WTC11 (cell line): ENCODE measurements around the gene GNAL. TPM values are rescaled to one million over a fixed set of nuclear protein-coding genes. Genes with fewer than 3 reads are reported as not detected.
A peak's percentile ranks its signal among the peaks of the same experiment; 100 is the strongest.

Experiments used
- ATAC-seq: fragments of 200-7000 bp; cut with Tn5 transposase; 2 replicates; pipeline ENCODE4 v1.10.0; 2021; ENCODE audit warnings: mild to moderate bottlenecking, moderate library complexity
- CTCF ChIA-PET: fragments of 300-600 bp; sonication (Branson Sonifier 250); formaldehyde crosslinking; loops from one replicate; lab custom pipeline; 2021; ENCODE audit warnings: antibody characterized with exemption; lab: Charles Lee
- POLR2A ChIA-PET: fragments of 350-600 bp; sonication (Branson Sonifier 250); formaldehyde crosslinking; loops from one replicate; lab custom pipeline; 2021; ENCODE audit warnings: antibody characterized with exemption; lab: Charles Lee
- DNase-seq: peaks from one replicate; pipeline ENCODE4 v3.0.0; 2021; ENCODE audit warnings: low spot score
- H3K27ac Mint-ChIP-seq: 2 replicates; pipeline ENCODE4 v1.8.0; 2021; ENCODE audit warnings: mixed read lengths
- H3K27me3 Mint-ChIP-seq: 2 replicates; pipeline ENCODE4 v1.8.0; 2021; ENCODE audit warnings: low read depth, mild to moderate bottlenecking, moderate library complexity, mixed read lengths
- H3K36me3 Mint-ChIP-seq: 2 replicates; pipeline ENCODE4 v1.8.0; 2021; ENCODE audit warnings: mixed read lengths
- H3K4me1 Mint-ChIP-seq: 2 replicates; pipeline ENCODE4 v1.8.0; 2022; ENCODE audit warnings: mixed read lengths
- H3K4me3 Mint-ChIP-seq: 2 replicates; pipeline ENCODE4 v1.8.0; 2021; ENCODE audit warnings: mild to moderate bottlenecking, moderate library complexity, mixed read lengths
- H3K9me3 Mint-ChIP-seq: 2 replicates; pipeline ENCODE4 v1.8.0; 2021; ENCODE audit warnings: mixed read lengths
- AR ChIP-seq: fragments of 250-450 bp; sonication (Bioruptor Pico); IDR thresholded peaks from 2 replicates; pipeline ENCODE4 v1.9.0; 2021; ENCODE audit warnings: mild to moderate bottlenecking
- E2F1 ChIP-seq: sonication (generic); formaldehyde crosslinking; IDR thresholded peaks from 2 replicates; pipeline ENCODE4 v1.8.0; 2022; ENCODE audit warnings: mild to moderate bottlenecking, missing genetic modification reagents
- EMX1 ChIP-seq: fragments of 250-450 bp; sonication (Bioruptor Pico); IDR thresholded peaks from 2 replicates; pipeline ENCODE4 v1.8.0; 2021; ENCODE audit warnings: mild to moderate bottlenecking
- ESRRA ChIP-seq: sonication (generic); formaldehyde crosslinking; IDR thresholded peaks from 2 replicates; pipeline ENCODE4 v1.8.1; 2022; ENCODE audit warnings: mild to moderate bottlenecking, missing genetic modification reagents, borderline replicate concordance
- FOXP1 ChIP-seq: sonication (generic); formaldehyde crosslinking; IDR thresholded peaks from 2 replicates; pipeline ENCODE4 v1.8.0; 2022; ENCODE audit warnings: missing genetic modification reagents, mild to moderate bottlenecking, moderate library complexity, borderline replicate concordance
- HMGA2 ChIP-seq: fragments of 250-450 bp; sonication (Bioruptor Pico); IDR thresholded peaks from 2 replicates; pipeline ENCODE4 v1.4.0; 2021; ENCODE audit warnings: mild to moderate bottlenecking, moderate library complexity
- KAT7 ChIP-seq: sonication (generic); formaldehyde crosslinking; IDR thresholded peaks from 2 replicates; pipeline ENCODE4 v1.8.1; 2023; ENCODE audit warnings: missing genetic modification reagents, mild to moderate bottlenecking, borderline replicate concordance
- MYBL2 ChIP-seq: sonication (generic); formaldehyde crosslinking; IDR thresholded peaks from 2 replicates; pipeline ENCODE4 v1.8.1; 2023; ENCODE audit warnings: mild to moderate bottlenecking, moderate library complexity, missing genetic modification reagents
- NFYB ChIP-seq: sonication (generic); formaldehyde crosslinking; conservative IDR thresholded peaks from 2 replicates; pipeline ENCODE4 v1.8.0; 2022; ENCODE audit warnings: low read depth, missing genetic modification reagents
- NR1H2 ChIP-seq: sonication (generic); formaldehyde crosslinking; IDR thresholded peaks from 2 replicates; pipeline ENCODE4 v1.9.0; 2021; ENCODE audit warnings: mild to moderate bottlenecking, moderate library complexity, missing genetic modification reagents
- STAT6 ChIP-seq: sonication (generic); formaldehyde crosslinking; conservative IDR thresholded peaks from 2 replicates; pipeline ENCODE4 v1.8.1; 2023; ENCODE audit warnings: mild to moderate bottlenecking, low read depth, missing genetic modification reagents, moderate library complexity
- USF2 ChIP-seq: sonication (generic); formaldehyde crosslinking; IDR thresholded peaks from 2 replicates; pipeline ENCODE4 v1.8.1; 2023; ENCODE audit warnings: mild to moderate bottlenecking, missing genetic modification reagents, moderate library complexity
- ZBTB21 ChIP-seq: sonication (generic); formaldehyde crosslinking; IDR thresholded peaks from 2 replicates; pipeline ENCODE4 v1.8.1; 2023; ENCODE audit warnings: mild to moderate bottlenecking, missing genetic modification reagents, borderline replicate concordance
- ZMAT4 ChIP-seq: fragments of 250-450 bp; sonication (Bioruptor Pico); IDR thresholded peaks from 2 replicates; pipeline ENCODE4 v1.9.0; 2021; ENCODE audit warnings: mild to moderate bottlenecking
- ZNF281 ChIP-seq: sonication (generic); formaldehyde crosslinking; IDR thresholded peaks from 2 replicates; pipeline ENCODE4 v1.8.0; 2023; ENCODE audit warnings: mild to moderate bottlenecking, missing genetic modification reagents
- ZNF532 ChIP-seq: fragments of 250-450 bp; sonication (Bioruptor Pico); IDR thresholded peaks from 2 replicates; pipeline ENCODE4 v1.9.0; 2021; ENCODE audit warnings: mild to moderate bottlenecking, borderline replicate concordance
- ZSCAN18 ChIP-seq: fragments of 250-450 bp; sonication (Bioruptor Pico); IDR thresholded peaks from 2 replicates; pipeline ENCODE4 v2.1.2; 2022; ENCODE audit warnings: mild to moderate bottlenecking, moderate library complexity
- total RNA-seq: library from RNA; stranded (reverse); gene quantifications from 3 replicates; pipeline ENCODE4 v1.2.3, GENCODE V29; 2021

The GNAL gene
- total RNA-seq, 1 experiment from 2014 or later: 22.3 TPM

- no peak for TF ChIP-seq ZNF532 (CRISPR knock-in tag)
- no peak for TF ChIP-seq AR
- no peak for TF ChIP-seq ZNF281 (CRISPR knock-in tag)
- TF ChIP-seq ZMAT4: no peak
- TF ChIP-seq STAT6 (CRISPR knock-in tag): no peak
- TF ChIP-seq USF2 (CRISPR knock-in tag): no peak
- TF ChIP-seq KAT7 (CRISPR knock-in tag): no peak
- TF ChIP-seq, all 79 proteins: peak for 0
Measured at GRCh38 chr18:11750171-11750570, 61.1 kb downstream of the GNAL start (continued).

- POLR2A ChIA-PET: no interaction called here
- DNase-seq (no peak), ATAC-seq (no peak)
- H3K27me3 Mint-ChIP-seq: peaks cover 38% of the 10 kb centered on the region
- H3K27ac Mint-ChIP-seq: no peak overlapping the region
- H3K4me3 Mint-ChIP-seq: peak overlapping the region; percentile 72
- H3K4me1 Mint-ChIP-seq: peaks cover 24% of the 10 kb centered on the region
- H3K36me3 Mint-ChIP-seq: no peaks in the 10 kb centered on the region
- no peaks in the 10 kb centered on the region for H3K9me3 Mint-ChIP-seq
- CTCF ChIA-PET: interaction anchor here (0.8 to 1.8 kb wide), 7 partner anchors 10 to 231 kb away, joined by 3 to 8 read pairs (median 4); no protein-coding TSS in a partner anchor
- TF ChIP-seq EMX1 (CRISPR knock-in tag): no peak
- no peak for TF ChIP-seq ZSCAN18 (CRISPR knock-in tag)
- TF ChIP-seq ESRRA (CRISPR knock-in tag): no peak
- no peak for TF ChIP-seq ZBTB21
- TF ChIP-seq NR1H2 (CRISPR knock-in tag): no peak
- no peak for TF ChIP-seq HMGA2 (CRISPR knock-in tag)
- TF ChIP-seq E2F1 (CRISPR knock-in tag): no peak
- TF ChIP-seq FOXP1 (CRISPR knock-in tag): no peak
- TF ChIP-seq MYBL2 (CRISPR knock-in tag): no peak
- no peak for TF ChIP-seq NFYB (CRISPR knock-in tag)
Measured at GRCh38 chr18:11750581-11751310, 61.7 kb downstream of the GNAL start.
